IPS-18c (cell line): Measurements from ENCODE around the gene SNAI1.
"Not testable (repeated sequence)": the region's sequence is repeated elsewhere in the genome, so short reads cannot be mapped to it uniquely, and the experiment has no call there.

Source experiments
- H3K4me3 ChIP-seq: 2 replicates; pipeline ENCODE4 v1.7.0; 2013; ENCODE audit warnings: low read depth, mild to moderate bottlenecking, low read length, moderate library complexity; ENCODE audit not compliant: insufficient read depth
- H3K9me3 ChIP-seq: one replicate; pipeline ENCODE4 v1.6.1; 2013; ENCODE audit warnings: mild to moderate bottlenecking, low read length, moderate library complexity; ENCODE audit not compliant: control insufficient read depth, insufficient read depth

SNAI1 gene

DNA sequence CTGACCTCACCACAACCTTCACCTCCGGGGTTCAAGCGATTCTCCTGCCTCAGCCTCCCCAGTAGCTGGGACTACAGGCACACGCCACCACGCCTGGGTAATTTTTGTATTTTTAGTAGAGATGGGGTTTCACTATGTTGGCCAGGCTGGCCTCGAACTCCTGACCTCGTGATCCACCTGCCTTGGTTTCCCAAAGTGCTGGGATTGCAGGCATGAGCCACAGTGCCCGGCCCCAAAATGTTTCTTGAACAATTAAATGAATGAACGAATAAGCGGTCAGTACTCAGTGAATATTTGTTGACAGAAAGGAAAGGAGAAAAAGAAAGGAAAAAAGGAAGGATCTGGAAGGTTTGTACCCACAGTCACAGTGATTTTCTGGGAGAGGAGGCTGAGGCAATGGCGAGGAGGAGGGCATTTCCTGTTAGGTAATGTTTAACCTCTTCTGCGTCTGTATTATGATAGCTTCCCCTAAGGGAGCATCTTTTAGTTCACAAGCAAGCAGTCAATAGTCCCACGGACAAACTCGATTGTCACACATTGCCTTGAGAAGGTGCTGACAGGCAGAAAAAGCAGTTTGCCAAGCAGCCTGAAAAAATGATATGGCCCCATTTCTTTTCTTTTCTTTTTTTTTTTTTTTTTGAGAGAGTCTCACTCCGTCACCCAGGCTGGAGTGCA is 17.9 kb downstream of the SNAI1 start:
- not testable (repeated sequence) for H3K9me3 ChIP-seq, H3K4me3 ChIP-seq

DNA sequence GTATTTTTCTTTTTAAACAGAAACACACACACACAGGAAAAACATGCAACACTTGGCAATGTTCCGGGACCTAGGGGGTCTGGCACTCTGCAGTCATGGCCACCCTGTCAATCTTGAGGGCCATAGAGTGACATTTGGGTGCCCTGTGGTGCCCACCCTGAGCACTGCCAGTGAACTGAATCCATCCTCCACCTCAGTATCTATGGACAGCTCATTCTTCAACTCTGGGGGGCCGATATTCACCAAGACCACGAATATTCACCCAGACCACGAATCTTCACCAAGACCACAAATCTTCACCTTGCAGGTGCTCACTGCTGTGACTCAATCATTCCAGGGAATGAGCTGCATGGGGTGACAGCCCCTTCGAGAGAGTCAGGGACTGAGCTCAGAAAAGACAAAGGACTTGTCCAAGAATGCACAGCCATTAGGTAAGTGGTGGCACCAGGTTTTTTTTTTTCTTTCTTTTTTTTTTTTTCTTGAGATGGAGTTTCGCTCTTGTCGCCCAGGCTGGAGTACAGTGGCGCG is 19.1 kb downstream of the SNAI1 start:
- no peak overlapping the region for H3K4me3 ChIP-seq

DNA sequence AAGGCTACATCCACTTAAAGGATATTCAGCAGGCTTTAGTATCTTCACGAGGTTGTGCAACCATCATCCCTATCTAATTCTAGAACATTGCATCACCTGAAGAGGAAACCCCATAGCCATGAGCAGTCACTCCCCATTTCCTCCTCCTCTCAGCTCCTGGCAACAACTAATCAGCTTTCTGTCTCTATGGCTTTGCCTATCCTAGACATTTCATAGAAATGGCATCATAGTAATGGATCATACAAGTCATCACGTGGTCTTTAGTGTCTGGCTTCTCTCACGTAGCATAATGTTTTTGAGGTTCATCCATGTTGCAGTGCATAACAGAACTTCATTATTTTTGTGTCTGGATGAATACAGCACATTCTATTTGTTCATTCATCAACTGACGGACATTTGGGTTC is 20.5 kb downstream of the SNAI1 start:
- no peaks in the 10 kb centered on the region for H3K9me3 ChIP-seq
- H3K4me3 ChIP-seq = no peak overlapping the region

More for the DNA sequence above, 19.1 kb downstream of the SNAI1 start:
- H3K9me3 ChIP-seq = no peaks in the 10 kb centered on the region

DNA sequence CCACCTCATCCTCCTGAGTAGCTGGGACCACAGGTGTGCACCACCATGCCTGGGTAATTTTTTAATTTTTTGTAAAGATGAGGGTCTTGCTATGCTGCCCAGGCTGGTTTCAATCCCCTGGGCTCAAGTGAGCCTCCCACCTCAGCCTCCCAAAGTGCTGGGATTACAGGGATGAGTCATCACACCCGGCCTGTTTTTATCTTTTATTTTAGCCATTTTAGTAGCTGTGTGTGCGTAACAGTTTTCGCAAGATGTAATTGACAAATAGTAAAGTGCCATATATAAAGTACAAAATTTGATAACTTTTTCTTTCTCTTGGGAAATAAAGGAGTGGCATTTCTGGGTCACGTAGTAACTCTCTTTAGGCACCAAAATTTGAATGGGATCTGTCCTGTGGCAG is 21.4 kb downstream of the SNAI1 start:
- no peaks in the 10 kb centered on the region for H3K9me3 ChIP-seq
- no peak overlapping the region for H3K4me3 ChIP-seq

DNA sequence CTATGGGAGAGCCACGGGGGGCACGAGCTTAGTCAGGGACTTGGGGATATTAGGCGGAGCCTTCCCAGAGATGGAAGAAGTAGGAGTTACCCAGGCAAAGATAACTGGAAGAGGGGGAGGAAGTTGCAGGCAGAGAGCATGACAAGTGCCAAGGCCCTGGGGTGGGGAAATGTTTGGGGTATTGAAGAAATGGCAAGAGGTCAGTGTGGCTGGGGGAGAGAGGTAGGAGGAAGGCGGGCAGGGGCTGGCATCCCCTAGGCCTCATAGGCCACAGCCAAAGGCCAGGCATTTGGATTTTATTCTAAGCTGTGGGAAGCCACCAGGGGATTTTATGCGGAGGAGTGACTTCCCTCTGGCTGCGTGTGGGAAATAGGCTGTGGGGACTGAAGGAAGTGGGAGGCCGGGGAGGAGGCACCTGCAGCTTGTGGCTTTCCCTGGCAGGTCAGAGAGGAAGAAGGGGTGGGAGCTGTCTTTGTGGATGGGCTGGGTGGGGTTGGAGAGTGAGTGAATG is 22.7 kb downstream of the SNAI1 start:
- H3K9me3 ChIP-seq = no peaks in the 10 kb centered on the region
- no peak overlapping the region for H3K4me3 ChIP-seq

DNA sequence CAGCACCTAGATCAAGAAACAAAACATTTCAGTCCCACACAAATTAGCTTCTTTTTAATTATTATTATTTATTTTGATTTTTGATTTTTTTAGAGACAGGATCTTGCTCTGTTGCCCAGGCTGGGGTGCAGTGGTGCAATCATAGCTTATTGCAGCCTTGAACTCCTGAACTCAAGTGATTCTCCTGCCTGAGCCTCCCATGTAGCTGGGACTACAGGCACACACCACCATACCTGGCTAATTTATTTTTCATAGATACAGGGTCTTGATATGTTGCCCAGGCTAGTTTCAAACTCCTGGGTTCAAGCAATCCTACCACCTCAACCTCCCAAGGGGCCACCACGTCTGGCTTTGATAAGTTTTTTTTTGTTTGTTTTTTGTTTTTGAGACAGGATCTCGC is 24.6 kb downstream of the SNAI1 start:
- H3K4me3 ChIP-seq = no peak overlapping the region
- H3K9me3 ChIP-seq = no peaks in the 10 kb centered on the region

DNA sequence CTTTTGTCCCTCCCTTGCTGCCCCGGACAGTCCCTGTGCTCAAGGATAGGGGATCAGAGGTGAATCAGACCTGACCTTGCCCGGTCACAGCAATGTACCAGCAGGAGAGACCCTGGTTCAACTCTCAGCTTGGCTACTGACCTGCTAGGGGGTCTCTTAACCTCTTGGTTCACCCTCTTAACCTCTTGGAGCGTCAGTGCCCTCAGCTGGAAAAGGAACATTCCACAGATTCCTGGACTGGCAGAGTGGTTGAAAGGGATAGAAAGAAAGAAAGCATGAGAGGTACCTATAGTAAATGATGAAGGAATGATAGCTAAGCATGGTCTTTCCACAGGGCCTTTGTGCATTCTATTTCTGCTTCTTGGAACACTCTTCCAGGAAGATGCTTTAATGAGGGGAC is 25.2 kb downstream of the SNAI1 start:
- H3K9me3 ChIP-seq = no peaks in the 10 kb centered on the region

DNA sequence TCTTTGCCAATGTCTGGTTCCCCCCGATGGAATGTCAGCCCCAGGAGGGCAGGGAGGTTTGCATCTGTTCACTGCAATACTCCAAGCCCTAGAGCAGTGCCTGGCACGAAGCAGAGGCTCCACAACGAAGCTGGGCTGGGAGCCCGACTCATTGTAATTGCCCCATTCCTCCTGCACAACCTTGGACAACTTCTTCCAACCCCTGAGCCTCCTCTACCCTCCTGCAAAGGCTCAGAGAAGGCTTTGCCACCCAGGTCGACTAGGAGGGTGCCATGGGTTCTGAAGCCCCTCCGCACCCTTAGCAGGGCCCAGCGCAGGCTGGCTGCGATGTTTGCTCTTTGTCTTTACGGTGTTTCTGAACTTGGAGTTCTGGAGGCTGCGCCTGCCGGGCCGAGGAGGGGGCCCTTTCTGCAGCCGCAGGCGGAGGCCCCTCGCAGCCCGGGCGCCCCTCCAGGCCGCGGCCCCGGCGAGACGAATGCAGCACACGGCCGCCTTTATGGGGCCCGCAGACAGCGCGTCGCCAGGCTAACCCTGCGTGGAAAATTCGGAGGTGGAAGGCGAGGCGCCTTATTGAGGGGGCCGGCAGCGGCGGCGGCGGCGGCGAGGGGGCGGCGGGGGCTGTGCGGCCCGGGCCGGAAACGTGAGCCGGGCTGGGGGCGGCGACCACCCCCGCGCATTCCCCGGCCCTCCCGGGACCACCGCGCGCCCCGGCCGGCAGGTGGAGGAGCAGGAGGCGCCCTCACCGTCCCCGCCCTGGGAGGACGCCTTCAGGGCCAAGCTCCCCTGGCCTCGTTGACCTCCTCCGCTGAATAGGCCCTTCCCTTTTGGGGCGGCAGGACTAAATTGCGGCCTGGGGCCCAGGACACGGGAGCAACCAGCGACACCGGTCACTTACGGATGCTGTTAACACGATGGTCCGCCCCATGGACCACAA is 27.0 kb downstream of the SNAI1 start:
- H3K4me3 ChIP-seq = peak overlapping the region; percentile 36
- no peaks in the 10 kb centered on the region for H3K9me3 ChIP-seq

More for the DNA sequence above, 25.2 kb downstream of the SNAI1 start:
- H3K4me3 ChIP-seq = no peak overlapping the region

DNA sequence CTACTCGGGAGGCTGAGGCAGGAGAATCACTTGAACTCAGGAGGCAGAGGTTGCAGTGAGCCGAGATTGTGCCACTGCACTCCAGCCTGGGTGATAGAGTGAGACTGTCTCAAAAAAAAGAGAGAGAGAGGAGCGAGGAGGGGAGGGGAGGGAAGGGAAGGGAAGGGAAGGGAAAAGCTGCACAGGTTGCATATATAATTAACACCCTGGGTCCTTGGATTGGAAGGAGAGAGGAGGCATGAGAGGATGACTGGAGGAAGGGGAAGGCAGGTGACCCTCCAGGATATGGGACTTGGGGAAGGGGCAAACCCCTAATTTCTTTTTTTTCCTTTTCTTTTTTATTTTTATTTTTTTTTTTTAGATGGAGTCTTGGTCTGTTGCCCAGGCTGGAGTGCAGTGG is 28.8 kb downstream of the SNAI1 start:
- not testable (repeated sequence) for H3K4me3 ChIP-seq, H3K9me3 ChIP-seq

DNA sequence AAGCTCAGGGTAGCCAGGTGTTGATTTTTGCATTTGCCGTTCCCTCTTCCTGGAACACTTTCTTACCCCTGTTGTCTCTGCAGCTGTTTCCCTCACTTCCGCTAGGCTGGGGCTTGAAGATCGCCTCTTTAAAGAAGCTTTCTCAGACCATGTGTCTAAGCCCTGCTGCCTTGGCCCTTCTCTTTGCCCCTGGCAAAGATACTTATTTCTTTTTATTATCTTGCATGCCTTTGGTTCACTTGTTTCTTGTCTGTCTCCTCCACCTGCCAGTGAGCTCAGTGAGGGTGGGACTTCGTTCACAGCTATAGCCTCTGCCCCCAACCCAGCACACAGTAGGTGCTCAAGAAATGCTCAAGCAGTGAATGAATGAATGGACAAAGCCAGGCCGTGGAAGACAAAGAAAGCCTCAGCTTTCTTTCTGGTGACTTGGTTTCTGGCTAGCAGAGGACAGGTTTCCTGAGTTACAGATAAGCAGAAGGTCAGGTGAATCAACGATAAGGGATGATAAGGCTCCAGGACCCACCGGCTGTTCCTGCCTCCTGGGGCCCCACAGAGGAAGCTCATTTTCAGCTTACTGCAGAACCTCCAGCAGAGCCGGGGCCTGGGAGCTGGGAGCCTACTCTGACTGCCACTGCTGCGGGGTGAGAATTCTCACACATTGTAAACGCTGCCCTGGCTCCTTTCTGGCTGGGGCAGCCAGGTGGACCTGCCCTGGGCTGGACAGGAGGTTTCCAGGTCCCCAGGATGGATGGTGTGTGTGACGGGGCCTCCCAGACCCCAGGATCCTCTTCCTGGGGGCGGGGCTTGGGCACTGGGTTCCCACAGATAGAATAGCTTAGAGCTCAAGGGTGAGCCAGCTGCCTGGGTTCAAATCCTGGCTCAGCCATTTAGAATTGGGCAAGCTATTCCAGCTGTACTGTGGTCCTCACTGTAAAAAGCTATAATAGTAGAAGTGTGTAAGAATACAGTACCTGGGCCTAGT is 29.8 kb downstream of the SNAI1 start:
- Histone ChIP-seq H3K9me3 (no peaks in the 10 kb centered on the region), H3K4me3 (no peak overlapping the region)

DNA sequence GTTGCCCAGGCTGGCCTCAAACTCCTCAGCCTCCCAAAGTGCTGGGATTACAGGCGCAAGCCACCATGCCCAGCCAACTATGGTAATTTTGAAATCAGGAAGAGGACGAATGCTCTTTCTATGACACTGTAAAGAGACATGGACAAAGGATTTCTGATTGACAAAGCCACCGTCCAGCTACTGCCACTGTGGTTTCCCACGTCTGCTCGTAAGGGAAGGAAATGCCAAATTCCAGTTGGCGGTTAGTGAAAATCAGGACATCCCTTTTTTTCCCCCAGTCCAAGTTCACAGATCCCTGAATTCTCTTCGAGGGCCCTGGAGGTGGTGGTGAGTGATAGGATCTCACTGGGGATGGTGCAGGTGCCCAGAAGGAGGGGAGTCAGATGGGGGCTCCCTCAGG is 31.2 kb downstream of the SNAI1 start:
- H3K9me3 ChIP-seq = no peaks in the 10 kb centered on the region
- no peak overlapping the region for H3K4me3 ChIP-seq

DNA sequence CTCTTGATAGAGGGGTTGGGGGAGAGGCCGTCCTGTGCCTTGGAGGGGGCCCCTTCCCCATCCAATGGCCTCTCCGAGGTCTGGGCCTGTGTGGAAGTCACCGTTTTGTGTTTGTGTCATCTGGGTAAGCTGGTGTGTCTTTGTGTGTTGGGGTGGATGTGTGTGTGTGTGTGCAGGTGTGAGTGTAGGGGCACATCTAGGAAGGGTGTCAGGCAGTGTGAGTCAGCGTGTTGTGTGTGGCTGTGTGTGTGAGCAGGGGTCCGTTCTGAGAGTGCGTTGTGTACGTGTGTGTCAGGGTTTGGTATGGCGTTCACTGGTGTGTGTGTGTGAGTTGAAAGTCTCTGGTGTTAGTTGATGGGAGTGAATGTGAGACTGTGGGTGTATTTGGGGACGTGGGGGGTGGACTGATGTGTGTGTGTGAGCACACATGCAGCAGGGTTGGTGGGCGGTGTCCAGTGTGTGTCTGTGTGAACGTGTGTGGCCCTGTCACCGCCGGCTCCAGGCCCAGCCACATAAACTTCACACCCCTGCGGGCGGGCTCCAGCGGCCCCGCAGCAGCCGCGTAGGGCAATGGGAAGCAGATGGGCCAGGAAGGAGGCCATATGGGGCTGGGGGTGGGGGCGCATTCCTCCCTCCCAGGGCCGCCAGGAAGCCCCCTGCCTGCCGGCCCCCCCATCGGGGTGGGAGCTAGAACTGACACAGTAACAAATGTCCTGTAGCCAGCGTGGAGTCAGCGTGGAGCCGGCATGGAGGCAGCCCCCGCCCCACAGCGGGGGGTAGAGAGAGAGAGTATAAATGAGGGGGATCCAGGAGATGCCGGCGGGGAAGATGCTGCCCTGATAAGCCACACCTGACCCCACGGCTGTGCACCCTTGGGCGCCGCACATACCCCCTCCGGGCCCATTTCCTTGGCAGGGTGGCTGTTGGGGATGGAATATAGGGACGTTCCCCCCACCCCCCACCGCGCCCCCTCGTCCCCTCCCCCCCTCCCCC is 32.1 kb downstream of the SNAI1 start:
- no peaks in the 10 kb centered on the region for H3K9me3 ChIP-seq
- H3K4me3 ChIP-seq = no peak overlapping the region

DNA sequence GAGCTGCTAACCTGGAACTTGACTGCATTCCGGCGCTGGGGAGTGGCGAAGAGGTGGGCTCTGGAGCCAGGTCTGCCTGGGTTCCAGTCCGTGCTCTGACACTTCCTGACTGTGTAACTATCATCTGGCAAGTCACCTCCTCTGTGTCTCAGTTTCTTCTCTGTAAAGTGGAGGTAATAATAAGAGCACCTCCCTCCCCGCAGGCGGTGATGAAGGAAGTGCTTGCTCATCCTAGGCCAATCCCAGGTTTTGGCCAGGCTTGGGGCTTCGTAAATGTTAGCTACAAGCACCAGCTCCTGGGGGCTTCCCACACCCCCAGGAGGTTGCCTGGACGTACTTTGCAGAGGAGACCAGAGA is 32.8 kb downstream of the SNAI1 start:
- Histone ChIP-seq H3K4me3 (no peak overlapping the region), H3K9me3 (no peaks in the 10 kb centered on the region)

DNA sequence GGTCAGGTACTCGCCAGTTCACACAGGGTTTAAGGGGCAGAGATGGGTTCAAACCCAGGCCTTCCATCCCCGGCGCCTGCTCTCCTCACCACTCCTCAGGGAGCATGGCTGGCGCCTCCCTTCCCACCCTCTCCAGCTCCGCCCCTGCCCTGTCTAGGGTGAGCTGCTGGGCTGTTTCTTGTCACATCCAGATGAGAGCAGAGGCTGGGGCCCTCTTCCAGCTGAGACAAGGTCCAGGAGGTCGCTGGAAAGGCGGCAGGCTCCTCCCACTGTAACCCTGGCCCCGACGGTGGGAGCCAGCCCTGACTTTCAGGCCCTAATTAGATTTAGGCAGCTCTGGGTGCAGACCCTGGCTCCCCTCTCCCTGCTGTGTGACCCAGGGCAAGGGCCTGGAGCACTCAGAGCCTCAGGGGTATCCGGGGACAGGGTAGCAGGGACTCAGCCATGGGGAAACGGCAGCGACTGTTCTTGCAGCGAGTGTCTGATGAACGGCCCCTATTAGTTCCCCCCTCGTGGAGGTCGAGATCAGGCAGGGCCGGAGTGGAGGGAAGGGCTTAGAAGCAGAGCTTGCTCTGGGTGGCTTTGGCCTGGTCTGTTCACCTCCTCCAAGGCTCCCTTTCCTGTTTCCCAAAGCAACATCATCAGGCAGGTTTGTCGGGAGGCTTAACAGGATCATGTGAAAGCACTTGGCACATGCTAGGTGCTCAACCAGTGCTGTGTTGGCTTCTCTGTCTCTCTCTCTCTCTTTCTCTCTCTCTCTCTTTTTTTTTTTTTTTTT is 33.4 kb downstream of the SNAI1 start:
- Histone ChIP-seq H3K9me3 (no peaks in the 10 kb centered on the region), H3K4me3 (no peak overlapping the region)

DNA sequence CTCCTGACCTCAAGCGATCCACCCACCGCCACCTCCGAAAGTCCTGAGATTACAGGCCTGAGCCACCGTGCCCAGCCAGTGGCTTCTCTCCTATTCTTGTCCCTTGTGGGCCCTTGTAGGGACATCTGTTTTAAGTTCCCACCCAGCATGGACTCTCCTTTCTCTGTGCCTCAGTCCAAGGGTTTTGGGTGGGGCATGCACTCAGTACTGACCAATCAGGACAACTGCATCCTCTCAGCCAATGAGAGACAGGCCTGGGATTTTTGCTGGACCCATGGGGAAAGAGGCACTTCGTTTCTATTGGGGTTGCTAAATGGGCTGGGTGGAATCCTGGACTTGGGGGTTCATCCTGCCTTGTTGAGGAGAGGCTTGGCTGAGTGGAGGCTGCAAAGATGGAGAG is 34.4 kb downstream of the SNAI1 start:
- no peak overlapping the region for H3K4me3 ChIP-seq
- H3K9me3 ChIP-seq = no peaks in the 10 kb centered on the region
